Stimulated activated naive CD8-positive, alpha-beta T cell treated with anti-CD3 and anti-CD28 coated beads, Interleukin-15, amount 100 ng/mL, for 72 hours (primary cell): ENCODE data around the gene MUC5AC.

ENCODE experiments used
- ATAC-seq: fragments of 150-1000 bp; cut with Tn5 transposase; 2 replicates; pipeline ENCODE4 v1.10.0; 2021; ENCODE audit warnings: mild to moderate bottlenecking, moderate library complexity
- DNase-seq, 2 donors: peaks; one replicate each; pipeline ENCODE4 v3.0.0; 2021 to 2022
- H3K27ac Mint-ChIP-seq, 2 donors: one replicate each; pipeline ENCODE4 v1.8.0; 2022; ENCODE audit warnings: mild to moderate bottlenecking in 2 of 2, mixed read lengths in 2 of 2, moderate library complexity in 2 of 2
- H3K27me3 Mint-ChIP-seq: one replicate; pipeline ENCODE4 v1.8.0; 2022; ENCODE audit warnings: mixed read lengths
- H3K4me1 Mint-ChIP-seq: one replicate; pipeline ENCODE4 v1.8.0; 2022; ENCODE audit warnings: mild to moderate bottlenecking, mixed read lengths
- H3K4me3 Mint-ChIP-seq, 2 donors: one replicate each; pipeline ENCODE4 v1.8.0; 2022; ENCODE audit warnings: mild to moderate bottlenecking in 2 of 2, mixed read lengths in 2 of 2, moderate library complexity in 1 of 2
- H3K9me3 Mint-ChIP-seq, 2 donors: one replicate each; pipeline ENCODE4 v1.8.0; 2022; ENCODE audit warnings: mixed read lengths in 2 of 2

Gene MUC5AC

GRCh38 chr11:1118755-1119603 lies 38.8 kb upstream of the MUC5AC start:
- Mint-ChIP-seq H3K27me3 (peaks cover under 1% of the 10 kb centered on the region), H3K4me1 (peaks cover 8% of the 10 kb centered on the region), H3K4me3 (no peak overlapping the region), H3K27ac (no peak overlapping the region), H3K9me3 (peaks cover under 1 to 1% of the 10 kb centered on the region in 2 donors)
- DNase-seq, result no peak
- ATAC-seq, result no peak

GRCh38 chr11:1119604-1120146 lies 38.1 kb upstream of the MUC5AC start:
- Mint-ChIP-seq H3K27me3 (peaks cover 8% of the 10 kb centered on the region), H3K9me3 (peaks cover 7 to 8% of the 10 kb centered on the region in 2 donors), H3K27ac (no peak overlapping the region), H3K4me1 (peaks cover 3% of the 10 kb centered on the region), H3K4me3 (no peak overlapping the region)
- ATAC-seq (no peak), DNase-seq (no peak)

GRCh38 chr11:1120532-1121330 lies 37.0 kb upstream of the MUC5AC start:
- ATAC-seq (no peak), DNase-seq (no peak)
- no peak overlapping the region for H3K4me3 Mint-ChIP-seq
- no peak overlapping the region for H3K27ac Mint-ChIP-seq
- H3K27me3 Mint-ChIP-seq, result peaks cover 8% of the 10 kb centered on the region
- peaks cover 15 to 16% of the 10 kb centered on the region in 2 donors for H3K9me3 Mint-ChIP-seq
- H3K4me1 Mint-ChIP-seq, result no peaks in the 10 kb centered on the region

GRCh38 chr11:1121331-1121812 lies 36.4 kb upstream of the MUC5AC start:
- no peaks in the 10 kb centered on the region for H3K4me1 Mint-ChIP-seq
- H3K9me3 Mint-ChIP-seq, result peaks cover 15 to 16% of the 10 kb centered on the region in 2 donors
- peaks cover 8% of the 10 kb centered on the region for H3K27me3 Mint-ChIP-seq
- no peak overlapping the region for H3K4me3 Mint-ChIP-seq
- ATAC-seq (peak; percentile 14), DNase-seq (peak in 1 of 2 donors; percentile 6)
- H3K27ac Mint-ChIP-seq, result no peak overlapping the region

GRCh38 chr11:1121813-1122663 lies 35.7 kb upstream of the MUC5AC start:
- H3K27me3 Mint-ChIP-seq, result peaks cover 8% of the 10 kb centered on the region
- no peak overlapping the region for H3K27ac Mint-ChIP-seq
- ATAC-seq (peak; percentile 5), DNase-seq (peak in 1 of 2 donors; percentile 7)
- peaks cover 15 to 16% of the 10 kb centered on the region in 2 donors for H3K9me3 Mint-ChIP-seq
- no peak overlapping the region for H3K4me3 Mint-ChIP-seq
- no peaks in the 10 kb centered on the region for H3K4me1 Mint-ChIP-seq

- H3K27me3 Mint-ChIP-seq, result peaks cover 8% of the 10 kb centered on the region
Observed at GRCh38 chr11:1122664-1123002, 35.1 kb upstream of the MUC5AC start.

GRCh38 chr11:1123970-1124369 lies 33.8 kb upstream of the MUC5AC start:
- DNase-seq (peak; percentile 27 to 46), ATAC-seq (peak; percentile 74)
- Mint-ChIP-seq H3K9me3 (peaks cover 15 to 16% of the 10 kb centered on the region in 2 donors), H3K4me3 (no peak overlapping the region), H3K27ac (no peak overlapping the region), H3K4me1 (no peaks in the 10 kb centered on the region), H3K27me3 (peaks cover 8% of the 10 kb centered on the region)

More at GRCh38 chr11:1122664-1123002, 35.1 kb upstream of the MUC5AC start:
- peaks cover 15 to 16% of the 10 kb centered on the region in 2 donors for H3K9me3 Mint-ChIP-seq
- no peak overlapping the region for H3K27ac Mint-ChIP-seq
- ATAC-seq (no peak), DNase-seq (no peak)
- H3K4me3 Mint-ChIP-seq, result no peak overlapping the region
- H3K4me1 Mint-ChIP-seq, result no peaks in the 10 kb centered on the region

- Mint-ChIP-seq H3K4me3 (no peak overlapping the region), H3K27ac (no peak overlapping the region), H3K27me3 (peaks cover 14% of the 10 kb centered on the region), H3K4me1 (no peaks in the 10 kb centered on the region), H3K9me3 (peaks cover 15 to 16% of the 10 kb centered on the region in 2 donors)
- ATAC-seq (no peak), DNase-seq (peak in 1 of 2 donors; percentile 29)
Observed at GRCh38 chr11:1125803-1126202, 31.9 kb upstream of the MUC5AC start.

- peaks cover 18% of the 10 kb centered on the region for H3K27me3 Mint-ChIP-seq
- ATAC-seq, result no peak
Observed at GRCh38 chr11:1126491-1126926, 31.2 kb upstream of the MUC5AC start.

GRCh38 chr11:1126935-1127663 lies 30.7 kb upstream of the MUC5AC start:
- DNase-seq (peak in 1 of 2 donors; percentile 8), ATAC-seq (no peak)
- Mint-ChIP-seq H3K27me3 (peaks cover 24% of the 10 kb centered on the region), H3K4me3 (no peak overlapping the region), H3K27ac (no peak overlapping the region), H3K4me1 (no peaks in the 10 kb centered on the region), H3K9me3 (peaks cover 15 to 16% of the 10 kb centered on the region in 2 donors)

More at GRCh38 chr11:1126491-1126926, 31.2 kb upstream of the MUC5AC start:
- Mint-ChIP-seq H3K27ac (no peak overlapping the region), H3K9me3 (peaks cover 15 to 16% of the 10 kb centered on the region in 2 donors), H3K4me1 (no peaks in the 10 kb centered on the region), H3K4me3 (no peak overlapping the region)
- peak in 1 of 2 donors; percentile 10 for DNase-seq

- no peak for DNase-seq
- Mint-ChIP-seq H3K4me1 (no peaks in the 10 kb centered on the region), H3K9me3 (peaks cover 16 to 18% of the 10 kb centered on the region in 2 donors), H3K4me3 (no peak overlapping the region), H3K27me3 (peaks cover 25% of the 10 kb centered on the region), H3K27ac (no peak overlapping the region)
- ATAC-seq, result no peak
Observed at GRCh38 chr11:1127664-1128162, 30.0 kb upstream of the MUC5AC start.

- ATAC-seq (no peak), DNase-seq (peak in 1 of 2 donors; percentile 8)
- Mint-ChIP-seq H3K4me3 (no peak overlapping the region), H3K27ac (no peak overlapping the region), H3K27me3 (peaks cover 25% of the 10 kb centered on the region), H3K4me1 (no peaks in the 10 kb centered on the region), H3K9me3 (peaks cover 18 to 26% of the 10 kb centered on the region in 2 donors)
Observed at GRCh38 chr11:1128311-1129142, 29.2 kb upstream of the MUC5AC start.

GRCh38 chr11:1129143-1129610 lies 28.6 kb upstream of the MUC5AC start:
- Mint-ChIP-seq H3K9me3 (peaks cover 22 to 29% of the 10 kb centered on the region in 2 donors), H3K27me3 (peaks cover 28% of the 10 kb centered on the region), H3K27ac (no peak overlapping the region), H3K4me1 (no peaks in the 10 kb centered on the region), H3K4me3 (no peak overlapping the region)
- DNase-seq (peak in 1 of 2 donors; percentile 7), ATAC-seq (no peak)
